NB4 (cell line): ENCODE results near the gene MICAL3.

Experiments
- POLR2A ChIP-seq: IDR thresholded peaks from 2 replicates; pipeline ENCODE4 v1.6.1; 2011; ENCODE audit warnings: mild to moderate bottlenecking; ENCODE audit not compliant: insufficient read length; ENCODE audit errors: extremely low read depth
- TF ChIP-seq, protein P1 (sequence below): IDR thresholded peaks from one replicate; pipeline ENCODE4 v1.5.1; 2012; ENCODE audit warnings: low read depth, low read length
- TF ChIP-seq, protein P2 (sequence below): IDR thresholded peaks from 2 replicates; pipeline ENCODE4 v1.6.1; 2011; ENCODE audit warnings: low read depth, low read length

DNA sequence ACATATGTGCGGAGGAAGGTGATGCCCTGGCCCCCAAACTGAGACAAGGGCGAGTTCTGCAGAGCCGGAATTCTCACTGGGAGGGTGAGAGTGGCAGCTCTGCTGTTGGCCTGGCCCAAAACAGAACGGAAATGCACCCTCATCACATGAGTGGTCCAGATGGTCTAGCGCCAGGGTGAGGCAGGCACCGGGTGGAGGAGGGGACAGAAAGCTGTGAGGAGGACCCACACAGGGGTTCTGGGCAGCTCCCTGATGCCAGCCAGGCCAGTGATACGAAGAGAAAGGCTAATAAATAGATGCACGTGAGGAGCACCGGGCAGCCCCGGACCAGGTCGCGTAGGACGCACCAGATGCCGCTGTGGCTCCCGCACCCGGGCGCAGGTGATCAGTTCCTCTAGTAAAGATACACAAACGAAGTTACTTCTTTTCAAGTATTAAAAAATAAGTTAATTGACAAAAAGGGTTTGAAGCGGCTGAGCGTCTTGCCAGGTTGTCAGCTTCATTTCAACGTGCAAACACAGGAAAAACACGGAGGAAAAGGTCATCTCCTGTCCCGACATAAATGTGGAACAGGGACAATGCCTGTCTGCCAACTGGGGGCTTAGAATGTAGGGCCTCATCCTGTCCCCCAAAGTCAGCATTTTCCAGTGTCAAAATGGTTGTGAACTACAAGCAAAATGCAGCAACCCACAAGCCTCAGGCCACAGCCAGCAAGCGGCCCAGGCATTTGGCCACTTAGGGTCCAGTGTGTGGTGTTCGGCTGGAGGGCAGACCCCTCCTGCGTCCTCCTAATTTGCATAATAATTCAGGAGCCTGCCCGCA is 234.8 kb downstream of the MICAL3 start:
- TF ChIP-seq, protein P1, sequence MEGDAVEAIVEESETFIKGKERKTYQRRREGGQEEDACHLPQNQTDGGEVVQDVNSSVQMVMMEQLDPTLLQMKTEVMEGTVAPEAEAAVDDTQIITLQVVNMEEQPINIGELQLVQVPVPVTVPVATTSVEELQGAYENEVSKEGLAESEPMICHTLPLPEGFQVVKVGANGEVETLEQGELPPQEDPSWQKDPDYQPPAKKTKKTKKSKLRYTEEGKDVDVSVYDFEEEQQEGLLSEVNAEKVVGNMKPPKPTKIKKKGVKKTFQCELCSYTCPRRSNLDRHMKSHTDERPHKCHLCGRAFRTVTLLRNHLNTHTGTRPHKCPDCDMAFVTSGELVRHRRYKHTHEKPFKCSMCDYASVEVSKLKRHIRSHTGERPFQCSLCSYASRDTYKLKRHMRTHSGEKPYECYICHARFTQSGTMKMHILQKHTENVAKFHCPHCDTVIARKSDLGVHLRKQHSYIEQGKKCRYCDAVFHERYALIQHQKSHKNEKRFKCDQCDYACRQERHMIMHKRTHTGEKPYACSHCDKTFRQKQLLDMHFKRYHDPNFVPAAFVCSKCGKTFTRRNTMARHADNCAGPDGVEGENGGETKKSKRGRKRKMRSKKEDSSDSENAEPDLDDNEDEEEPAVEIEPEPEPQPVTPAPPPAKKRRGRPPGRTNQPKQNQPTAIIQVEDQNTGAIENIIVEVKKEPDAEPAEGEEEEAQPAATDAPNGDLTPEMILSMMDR = no peak
- TF ChIP-seq POLR2A = no peak
- TF ChIP-seq, protein P2, sequence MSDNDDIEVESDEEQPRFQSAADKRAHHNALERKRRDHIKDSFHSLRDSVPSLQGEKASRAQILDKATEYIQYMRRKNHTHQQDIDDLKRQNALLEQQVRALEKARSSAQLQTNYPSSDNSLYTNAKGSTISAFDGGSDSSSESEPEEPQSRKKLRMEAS = no peak
